AG09309 (cell line): ENCODE results near the gene RNF186.
"Not testable (repeated sequence)": the region's sequence is repeated elsewhere in the genome, so short reads cannot be mapped to it uniquely, and the experiment has no call there.

Experiments
- DNase-seq: peaks from one replicate; pipeline ENCODE4 v3.0.0-alpha.2; 2010; ENCODE audit warnings: low read depth
- H3K4me3 ChIP-seq: 2 replicates; pipeline ENCODE4 v1.5.1; 2011; ENCODE audit warnings: mild to moderate bottlenecking, low read depth, low read length, moderate library complexity; ENCODE audit not compliant: control insufficient read depth
- CTCF ChIP-seq: IDR thresholded peaks from 2 replicates; pipeline ENCODE4 v1.5.1; 2011; ENCODE audit warnings: mild to moderate bottlenecking, low read depth, low read length, inconsistent platforms; ENCODE audit not compliant: insufficient read depth, control insufficient read depth; ENCODE audit errors: missing control alignments

RNF186 gene

GRCh38 chr1:19797827-19798226 is 17.3 kb downstream of the RNF186 start:
- H3K4me3 ChIP-seq, result no peak overlapping the region
- TF ChIP-seq CTCF, result no peak
- DNase-seq, result no peak

GRCh38 chr1:19794583-19794982 is 20.5 kb downstream of the RNF186 start:
- no peak overlapping the region for H3K4me3 ChIP-seq
- no peak for DNase-seq
- TF ChIP-seq CTCF, result no peak

GRCh38 chr1:19793360-19794046 is 21.6 kb downstream of the RNF186 start:
- no peak overlapping the region for H3K4me3 ChIP-seq
- no peak for TF ChIP-seq CTCF
- no peak for DNase-seq

GRCh38 chr1:19792237-19793002 is 22.7 kb downstream of the RNF186 start:
- no peak for DNase-seq
- TF ChIP-seq CTCF, result no peak
- H3K4me3 ChIP-seq, result no peak overlapping the region

- not testable (repeated sequence) for H3K4me3 ChIP-seq
- DNase-seq, result peak; percentile 21
Measured at GRCh38 chr1:19790061-19790975, 24.8 kb downstream of the RNF186 start.

GRCh38 chr1:19786988-19787423 is 28.1 kb downstream of the RNF186 start:
- no peak overlapping the region for H3K4me3 ChIP-seq
- no peak for DNase-seq
- no peak for TF ChIP-seq CTCF

- no peak for DNase-seq
- no peak for TF ChIP-seq CTCF
- no peak overlapping the region for H3K4me3 ChIP-seq
Measured at GRCh38 chr1:19785660-19786059, 29.4 kb downstream of the RNF186 start.
